H9 (cell line): ENCODE measurements around the gene TRPM8. TPM values are rescaled to one million over a fixed set of nuclear protein-coding genes. Genes with fewer than 3 reads are reported as not detected.

ENCODE experiments used
- DNase-seq: peaks from one replicate; pipeline ENCODE4 v3.0.0-alpha.2; 2017
- H2AFZ ChIP-seq: one replicate; pipeline ENCODE4 v1.6.1; 2013; ENCODE audit warnings: mild to moderate bottlenecking, low read length, control low read depth, moderate library complexity
- H2AK5ac ChIP-seq: 2 replicates; pipeline ENCODE4 v1.6.1; 2013; ENCODE audit warnings: low read length, control low read depth, mixed read lengths; ENCODE audit not compliant: insufficient read length
- H2BK120ac ChIP-seq: one replicate; pipeline ENCODE4 v1.6.1; 2013; ENCODE audit warnings: low read depth, mild to moderate bottlenecking, low read length, control low read depth, inconsistent platforms; ENCODE audit not compliant: poor library complexity, severe bottlenecking
- H2BK12ac ChIP-seq: 2 replicates; pipeline ENCODE4 v1.6.1; 2013; ENCODE audit warnings: low read length, control low read depth, mixed read lengths, low read depth; ENCODE audit not compliant: insufficient read length
- H2BK15ac ChIP-seq: 2 replicates; pipeline ENCODE4 v1.6.1; 2013; ENCODE audit warnings: low read depth, low read length, control low read depth
- H2BK20ac ChIP-seq: one replicate; pipeline ENCODE4 v1.6.1; 2013; ENCODE audit warnings: low read depth, mild to moderate bottlenecking, low read length, control low read depth, inconsistent platforms; ENCODE audit not compliant: poor library complexity, severe bottlenecking
- H2BK5ac ChIP-seq: 2 replicates; pipeline ENCODE4 v1.6.1; 2013; ENCODE audit warnings: low read length, control low read depth, mixed read lengths; ENCODE audit not compliant: insufficient read length
- H3K14ac ChIP-seq: 2 replicates; pipeline ENCODE4 v1.6.1; 2013; ENCODE audit warnings: low read length, control low read depth; ENCODE audit not compliant: insufficient read depth
- H3K18ac ChIP-seq: 2 replicates; pipeline ENCODE4 v1.6.1; 2013; ENCODE audit warnings: low read depth, mild to moderate bottlenecking, mixed read lengths, low read length, control low read depth; ENCODE audit not compliant: insufficient read length
- H3K23ac ChIP-seq: 2 replicates; pipeline ENCODE4 v1.6.1; 2013; ENCODE audit warnings: low read length, control low read depth, mixed read lengths, low read depth; ENCODE audit not compliant: insufficient read length
- H3K23me2 ChIP-seq: 2 replicates; pipeline ENCODE4 v1.6.1; 2013; ENCODE audit warnings: low read depth, mild to moderate bottlenecking, mixed read lengths, low read length, control low read depth; ENCODE audit not compliant: insufficient read length, poor library complexity, severe bottlenecking
- H3K27ac ChIP-seq: 2 replicates; pipeline ENCODE4 v1.5.1; 2013; ENCODE audit warnings: low read length, control low read depth, mixed read lengths, low read depth; ENCODE audit not compliant: insufficient read length
- H3K27me3 ChIP-seq: 2 replicates; pipeline ENCODE4 v1.6.1; 2013; ENCODE audit warnings: low read length, control low read depth, inconsistent platforms; ENCODE audit not compliant: insufficient read depth
- H3K4ac ChIP-seq: 2 replicates; pipeline ENCODE4 v1.6.1; 2013; ENCODE audit warnings: low read depth, mild to moderate bottlenecking, control low read depth, inconsistent platforms, low read length, moderate library complexity
- H3K4me1 ChIP-seq: 2 replicates; pipeline ENCODE4 v1.6.1; 2013; ENCODE audit warnings: low read length, control low read depth, inconsistent platforms; ENCODE audit not compliant: insufficient read depth
- H3K4me2 ChIP-seq: 2 replicates; pipeline ENCODE4 v1.6.1; 2013; ENCODE audit warnings: low read length, control low read depth, mixed read lengths; ENCODE audit not compliant: insufficient read length, insufficient read depth
- H3K56ac ChIP-seq: 2 replicates; pipeline ENCODE4 v1.6.1; 2013; ENCODE audit warnings: low read depth, mild to moderate bottlenecking, mixed read lengths, low read length, control low read depth; ENCODE audit not compliant: insufficient read length
- H3K79me1 ChIP-seq: 2 replicates; pipeline ENCODE4 v1.6.1; 2013; ENCODE audit warnings: low read depth, mild to moderate bottlenecking, moderate library complexity, low read length, control low read depth, inconsistent platforms; ENCODE audit not compliant: insufficient read depth, poor library complexity, severe bottlenecking
- H3K79me2 ChIP-seq: 2 replicates; pipeline ENCODE4 v1.6.1; 2013; ENCODE audit warnings: low read length, control low read depth, inconsistent platforms; ENCODE audit not compliant: insufficient read depth
- H3K9ac ChIP-seq: 2 replicates; pipeline ENCODE4 v1.6.1; 2013; ENCODE audit warnings: low read length, control low read depth, mixed read lengths; ENCODE audit not compliant: insufficient read length; ENCODE audit errors: extremely low read depth
- H3K9me3 ChIP-seq: one replicate; pipeline ENCODE4 v1.6.1; 2013; ENCODE audit warnings: low read depth, low read length, inconsistent platforms; ENCODE audit not compliant: control insufficient read depth
- H3T11ph ChIP-seq: one replicate; pipeline ENCODE4 v1.6.1; 2013; ENCODE audit warnings: mild to moderate bottlenecking, low read length, control low read depth, inconsistent platforms
- H4K20me1 ChIP-seq: one replicate; pipeline ENCODE4 v1.6.1; 2013; ENCODE audit not compliant: control insufficient read depth, insufficient read length, insufficient read depth
- H4K5ac ChIP-seq: 2 replicates; pipeline ENCODE4 v1.6.1; 2013; ENCODE audit warnings: low read depth, mild to moderate bottlenecking, mixed read lengths, low read length, control low read depth; ENCODE audit not compliant: insufficient read length
- H4K8ac ChIP-seq: replicated peaks from 2 replicates; pipeline ENCODE4 v1.6.1; 2013; ENCODE audit warnings: low read length, control low read depth, mixed read lengths, low read depth; ENCODE audit not compliant: insufficient read length
- H4K91ac ChIP-seq: 2 replicates; pipeline ENCODE4 v1.6.1; 2013; ENCODE audit warnings: low read depth, mild to moderate bottlenecking, moderate library complexity, mixed read lengths, low read length, control low read depth; ENCODE audit not compliant: insufficient read length
- H3K27ac Mint-ChIP-seq, 3 experiments: 2 replicates in 2 of 3; 3 replicates in 1 of 3; pipeline ENCODE4 v1.8.0; 2020 to 2021; ENCODE audit warnings: mixed read lengths in 3 of 3, mild to moderate bottlenecking in 1 of 3, moderate library complexity in 1 of 3
- H3K27me3 Mint-ChIP-seq: 2 replicates; pipeline ENCODE4 v1.8.0; 2021; ENCODE audit warnings: low read depth, mild to moderate bottlenecking, moderate library complexity, mixed read lengths
- H3K36me3 Mint-ChIP-seq, 3 experiments: 2 replicates in 2 of 3; 3 replicates in 1 of 3; pipeline ENCODE4 v1.8.0; 2020 to 2021; ENCODE audit warnings: low read depth in 3 of 3, mixed read lengths in 3 of 3; ENCODE audit not compliant: insufficient read depth in 1 of 3
- H3K4me1 Mint-ChIP-seq, 2 experiments: 2 replicates each; pipeline ENCODE4 v1.8.0; 2020; ENCODE audit warnings: mixed read lengths in 2 of 2
- H3K4me3 Mint-ChIP-seq, 2 experiments: 2 replicates in 1 of 2; 3 replicates in 1 of 2; pipeline ENCODE4 v1.8.0; 2020 to 2021; ENCODE audit warnings: mild to moderate bottlenecking in 2 of 2, mixed read lengths in 2 of 2, moderate library complexity in 1 of 2
- H3K9me3 Mint-ChIP-seq, 2 experiments: 2 replicates in 1 of 2; 3 replicates in 1 of 2; pipeline ENCODE4 v1.8.0; 2020; ENCODE audit warnings: mild to moderate bottlenecking in 2 of 2, mixed read lengths in 2 of 2, moderate library complexity in 1 of 2
- WGBS: extraction: QIAGEN DNeasy Blood & Tissue Kit; methylation state at CpG from one replicate; pipeline ENCODE4 v1.1.7; 2013; ENCODE audit warnings: missing lambda C conversion rate, low lambda C conversion rate, mixed read lengths; ENCODE audit not compliant: insufficient read length; ENCODE audit errors: extremely low coverage; 5-methylcytosine and 5-hydroxymethylcytosine counted together
- total RNA-seq: library from RNA; stranded (reverse); gene quantifications from 2 replicates; pipeline ENCODE4 v1.2.1, GENCODE V29; 2021
- TF ChIP-seq, protein P1 (sequence below): fragments of 200-600 bp; sonication (generic); conservative IDR thresholded peaks from 3 replicates; pipeline ENCODE4 v1.8.0; 2021; ENCODE audit warnings: antibody characterized with exemption, mild to moderate bottlenecking

TRPM8 gene
- total RNA-seq, 1 experiment from 2014 or later: 0.28 TPM

DNA sequence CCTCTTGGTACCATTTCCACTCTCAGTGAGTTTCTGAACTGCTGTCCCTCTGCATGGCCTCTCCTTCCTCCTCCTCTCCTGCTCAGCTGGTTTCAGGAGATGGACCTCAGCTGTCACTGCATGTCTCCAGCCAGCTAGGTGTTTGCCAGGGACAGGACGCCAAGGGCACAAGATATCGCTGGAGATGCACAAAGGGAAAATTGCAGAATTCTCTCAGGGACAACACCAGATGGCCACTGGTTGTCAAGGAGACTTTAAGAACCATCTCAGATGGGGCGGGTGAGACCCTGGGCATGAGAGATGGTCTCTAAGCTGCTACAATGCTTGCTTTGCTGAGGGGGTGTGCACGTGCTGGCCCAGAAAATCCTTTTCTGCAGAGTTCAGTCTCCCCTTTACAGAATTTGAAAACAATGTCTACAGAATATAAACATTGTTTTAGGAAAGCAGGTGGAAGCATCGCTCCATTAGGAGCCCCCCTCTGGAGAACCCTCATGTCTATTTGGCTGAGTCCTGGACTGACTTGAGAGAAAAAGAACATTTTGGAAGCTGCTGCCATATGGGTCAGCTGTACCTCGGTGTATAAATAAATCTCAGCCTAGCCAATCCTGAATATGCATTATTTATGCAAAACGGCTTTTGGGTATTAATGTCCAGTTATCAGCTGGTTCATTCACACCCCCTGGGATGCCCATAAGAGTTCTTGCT, 75.5 kb downstream of the TRPM8 start:
- H3K27ac ChIP-seq: no peak overlapping the region
- H3K4me2 ChIP-seq: no peak overlapping the region
- no peak overlapping the region for H3K23ac ChIP-seq
- no peaks in the 10 kb centered on the region for H3K4me1 ChIP-seq
- H2BK12ac ChIP-seq: no peak overlapping the region
- H4K20me1 ChIP-seq: no peaks in the 10 kb centered on the region
- WGBS: no CpG with 5 or more reads among the region's 7 CpGs
- Mint-ChIP-seq H3K4me1 (no peaks in the 10 kb centered on the region), H3K9me3 (peaks cover 9% of the 10 kb centered on the region in 2 experiments), H3K27me3 (peaks cover 4% of the 10 kb centered on the region; the same call in 1 of the 2 replicates), H3K4me3 (no peak overlapping the region), H3K36me3 (peaks cover 1 to 8% (median 2%) of the 10 kb centered on the region in 3 experiments; a peak in 3 of 7 replicates), H3K27ac (no peak overlapping the region)
- H3K79me1 ChIP-seq: no peaks in the 10 kb centered on the region
- H3K23me2 ChIP-seq: no peaks in the 10 kb centered on the region
- H3K9me3 ChIP-seq: peaks cover 7% of the 10 kb centered on the region
- no peak overlapping the region for H4K8ac ChIP-seq
- H2BK5ac ChIP-seq: no peak overlapping the region
- DNase-seq: no peak
- H3K4ac ChIP-seq: no peak overlapping the region
- H3T11ph ChIP-seq: no peak overlapping the region
- no peak overlapping the region for H2BK20ac ChIP-seq
- H2AK5ac ChIP-seq: no peak overlapping the region
- H3K56ac ChIP-seq: no peak overlapping the region
- no peak overlapping the region for H2BK120ac ChIP-seq
- TF ChIP-seq, protein P1, sequence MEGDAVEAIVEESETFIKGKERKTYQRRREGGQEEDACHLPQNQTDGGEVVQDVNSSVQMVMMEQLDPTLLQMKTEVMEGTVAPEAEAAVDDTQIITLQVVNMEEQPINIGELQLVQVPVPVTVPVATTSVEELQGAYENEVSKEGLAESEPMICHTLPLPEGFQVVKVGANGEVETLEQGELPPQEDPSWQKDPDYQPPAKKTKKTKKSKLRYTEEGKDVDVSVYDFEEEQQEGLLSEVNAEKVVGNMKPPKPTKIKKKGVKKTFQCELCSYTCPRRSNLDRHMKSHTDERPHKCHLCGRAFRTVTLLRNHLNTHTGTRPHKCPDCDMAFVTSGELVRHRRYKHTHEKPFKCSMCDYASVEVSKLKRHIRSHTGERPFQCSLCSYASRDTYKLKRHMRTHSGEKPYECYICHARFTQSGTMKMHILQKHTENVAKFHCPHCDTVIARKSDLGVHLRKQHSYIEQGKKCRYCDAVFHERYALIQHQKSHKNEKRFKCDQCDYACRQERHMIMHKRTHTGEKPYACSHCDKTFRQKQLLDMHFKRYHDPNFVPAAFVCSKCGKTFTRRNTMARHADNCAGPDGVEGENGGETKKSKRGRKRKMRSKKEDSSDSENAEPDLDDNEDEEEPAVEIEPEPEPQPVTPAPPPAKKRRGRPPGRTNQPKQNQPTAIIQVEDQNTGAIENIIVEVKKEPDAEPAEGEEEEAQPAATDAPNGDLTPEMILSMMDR: no peak
- no peak overlapping the region for H4K91ac ChIP-seq
- no peak overlapping the region for H3K9ac ChIP-seq
- H3K18ac ChIP-seq: no peak overlapping the region
- no peaks in the 10 kb centered on the region for H3K27me3 ChIP-seq
- H2AFZ ChIP-seq: no peak overlapping the region
- H4K5ac ChIP-seq: no peak overlapping the region
- no peak overlapping the region for H2BK15ac ChIP-seq
- no peak overlapping the region for H3K14ac ChIP-seq
- H3K79me2 ChIP-seq: no peaks in the 10 kb centered on the region
